PC-9 (cell line): ENCODE measurements around the gene MYH6. TPM values are rescaled to one million over a fixed set of nuclear protein-coding genes. Genes with fewer than 3 reads are reported as not detected.
"Not testable (repeated sequence)": the region's sequence is repeated elsewhere in the genome, so short reads cannot be mapped to it uniquely, and the experiment has no call there.

Source experiments
- BruUV-seq: library from RNA; stranded (reverse); fragments of 400-500 nt; replicated peaks from 2 replicates; lab custom pipeline; 2021; lab: Mats Ljungman, UMichigan
- CTCF ChIA-PET: fragments of 300-600 bp; sonication (Branson Sonifier 250); formaldehyde crosslinking; loops from one replicate; lab custom pipeline; 2022; ENCODE audit warnings: antibody characterized with exemption; lab: Charles Lee
- POLR2A ChIA-PET: fragments of 300-600 bp; sonication (Branson Sonifier 250); formaldehyde crosslinking; loops from one replicate; lab custom pipeline; 2022; ENCODE audit warnings: antibody characterized with exemption; ENCODE audit not compliant: unreplicated experiment; lab: Charles Lee
- DNase-seq, 2 experiments: peaks; one replicate each; pipeline versions ENCODE4 v3.0.0 to v3.0.0-alpha.2; 2015 to 2022; ENCODE audit warnings: mixed read lengths in 1 of 2
- H2AFZ ChIP-seq: fragments of 200-600 bp; sonication (generic); 2 replicates; pipeline ENCODE4 v1.8.1; 2017; ENCODE audit warnings: antibody characterized with exemption
- H3F3A ChIP-seq: fragments of 200-600 bp; sonication (generic); 2 replicates; pipeline ENCODE4 v1.8.1; 2017; ENCODE audit warnings: antibody characterized with exemption, mild to moderate bottlenecking, low read depth; ENCODE audit not compliant: insufficient read depth
- H3K27ac ChIP-seq: fragments of 200-600 bp; sonication (generic); 2 replicates; pipeline ENCODE4 v1.6.1; 2016; ENCODE audit warnings: mixed run types
- H3K27me3 ChIP-seq: fragments of 200-600 bp; sonication (generic); 2 replicates; pipeline ENCODE4 v1.6.1; 2016; ENCODE audit warnings: low read depth, mixed run types; ENCODE audit not compliant: insufficient read depth
- H3K36me3 ChIP-seq: fragments of 200-600 bp; sonication (generic); 2 replicates; pipeline ENCODE4 v1.6.1; 2016; ENCODE audit warnings: low read depth, mixed run types
- H3K4me1 ChIP-seq: fragments of 200-600 bp; sonication (generic); replicated peaks from 2 replicates; pipeline ENCODE4 v1.6.1; 2016; ENCODE audit warnings: mixed run types; ENCODE audit not compliant: insufficient read depth
- H3K4me2 ChIP-seq: fragments of 200-600 bp; sonication (generic); 2 replicates; pipeline ENCODE4 v1.6.1; 2017; ENCODE audit warnings: mixed run types
- H3K4me3 ChIP-seq: fragments of 200-600 bp; sonication (generic); 2 replicates; pipeline ENCODE4 v1.6.1; 2016; ENCODE audit warnings: mixed run types
- H3K79me2 ChIP-seq: fragments of 200-600 bp; sonication (generic); 2 replicates; pipeline ENCODE4 v1.6.1; 2017; ENCODE audit warnings: low read depth, mixed run types
- H3K9me2 ChIP-seq: fragments of 200-600 bp; sonication (generic); 2 replicates; pipeline ENCODE4 v1.8.1; 2017; ENCODE audit warnings: mild to moderate bottlenecking; ENCODE audit not compliant: insufficient read depth
- H3K9me3 ChIP-seq: fragments of 200-600 bp; sonication (generic); 2 replicates; pipeline ENCODE4 v1.8.1; 2016; ENCODE audit warnings: low read depth; ENCODE audit not compliant: insufficient read depth
- H4K20me1 ChIP-seq: fragments of 200-600 bp; sonication (generic); 2 replicates; pipeline ENCODE4 v1.8.1; 2017; ENCODE audit not compliant: insufficient read depth
- CTCF ChIP-seq: fragments of 200-600 bp; sonication (generic); conservative IDR thresholded peaks from 2 replicates; pipeline ENCODE4 v1.6.1; 2017; ENCODE audit warnings: mixed run types, antibody characterized with exemption, mild to moderate bottlenecking, moderate library complexity
- EZH2 ChIP-seq: fragments of 200-600 bp; sonication (generic); IDR thresholded peaks from 2 replicates; pipeline ENCODE4 v1.8.0; 2017; ENCODE audit warnings: antibody characterized with exemption, low read depth
- intact Hi-C: fragments of 100-400 bp; cut with micrococcal nuclease; formaldehyde crosslinking; loops from one replicate; pipeline ENCODE4 v1.10.0; 2022; ENCODE audit not compliant: unreplicated experiment
- total RNA-seq: library from RNA; stranded (reverse); gene quantifications from 2 replicates; pipeline ENCODE4 v1.2.3, GENCODE V29; 2021

The MYH6 gene
- total RNA-seq, 1 experiment from 2014 or later, result not detected

GRCh38 chr14:23396781-23397407 lies 11.2 kb downstream of the MYH6 start:
- Histone ChIP-seq H3F3A (no peaks in the 10 kb centered on the region), H3K9me3 (no peaks in the 10 kb centered on the region), H3K79me2 (no peaks in the 10 kb centered on the region), H3K36me3 (no peaks in the 10 kb centered on the region), H3K27ac (no peak overlapping the region), H3K4me3 (no peak overlapping the region), H3K27me3 (peaks cover 93% of the 10 kb centered on the region), H3K4me1 (no peaks in the 10 kb centered on the region), H2AFZ (no peak overlapping the region), H4K20me1 (no peaks in the 10 kb centered on the region), H3K9me2 (no peaks in the 10 kb centered on the region), H3K4me2 (no peak overlapping the region)
- CTCF ChIA-PET, result no interaction called here
- POLR2A ChIA-PET, result no interaction called here
- BruUV-seq, result no TSS peak
- DNase-seq, result no peak
- intact Hi-C loops, result no loop called here
- TF ChIP-seq CTCF, result no peak
- no peak for TF ChIP-seq EZH2

GRCh38 chr14:23396126-23396525 lies 11.9 kb downstream of the MYH6 start:
- Histone ChIP-seq H3K4me1 (no peaks in the 10 kb centered on the region), H3K4me2 (no peak overlapping the region), H3K27ac (no peak overlapping the region), H3K9me3 (no peaks in the 10 kb centered on the region), H3K36me3 (no peaks in the 10 kb centered on the region), H4K20me1 (no peaks in the 10 kb centered on the region), H3K9me2 (no peaks in the 10 kb centered on the region), H3K4me3 (no peak overlapping the region), H3K79me2 (no peaks in the 10 kb centered on the region), H3K27me3 (peaks cover 93% of the 10 kb centered on the region), H2AFZ (no peak overlapping the region), H3F3A (no peaks in the 10 kb centered on the region)
- intact Hi-C loops, result no loop called here
- ChIA-PET CTCF (no interaction called here), POLR2A (no interaction called here)
- no peak for TF ChIP-seq CTCF
- no peak for TF ChIP-seq EZH2
- DNase-seq, result no peak
- no TSS peak for BruUV-seq

- intact Hi-C loops, result no loop called here
- H4K20me1 ChIP-seq, result no peaks in the 10 kb centered on the region
- no peaks in the 10 kb centered on the region for H3K4me1 ChIP-seq
- no TSS peak for BruUV-seq
- no peaks in the 10 kb centered on the region for H3K79me2 ChIP-seq
- CTCF ChIA-PET, result no interaction called here
- POLR2A ChIA-PET, result no interaction called here
- no peaks in the 10 kb centered on the region for H3K36me3 ChIP-seq
- DNase-seq, result no peak
- H3F3A ChIP-seq, result no peaks in the 10 kb centered on the region
- no peak overlapping the region for H3K4me2 ChIP-seq
- no peaks in the 10 kb centered on the region for H3K9me3 ChIP-seq
- no peak overlapping the region for H3K4me3 ChIP-seq
- TF ChIP-seq EZH2 (no peak), CTCF (no peak)
- peaks cover 89% of the 10 kb centered on the region for H3K27me3 ChIP-seq
- H2AFZ ChIP-seq, result no peak overlapping the region
- H3K27ac ChIP-seq, result no peak overlapping the region
- no peaks in the 10 kb centered on the region for H3K9me2 ChIP-seq
Measured at GRCh38 chr14:23392613-23393012, 15.5 kb downstream of the MYH6 start.

- H3K79me2 ChIP-seq, intact Hi-C loops, H4K20me1 ChIP-seq, H3K27ac ChIP-seq, DNase-seq, CTCF ChIA-PET, H3K4me1 ChIP-seq, H2AFZ ChIP-seq, H3K4me2 ChIP-seq, H3K9me3 ChIP-seq, BruUV-seq, H3K4me3 ChIP-seq, H3F3A ChIP-seq, H3K36me3 ChIP-seq, H3K9me2 ChIP-seq, POLR2A ChIA-PET: not testable (repeated sequence)
- H3K27me3 ChIP-seq, result peaks cover 81% of the 10 kb centered on the region
Measured at GRCh38 chr14:23389871-23390270, 18.2 kb downstream of the MYH6 start.
